ENCODE measurements around the gene EEF1A1. TPM values are rescaled to one million over a fixed set of nuclear protein-coding genes. Genes with fewer than 3 reads are reported as not detected.
"Not testable (repeated sequence)": the region's sequence is repeated elsewhere in the genome, so short reads cannot be mapped to it uniquely, and the experiment has no call there.

EEF1A1 gene
- polyA plus RNA-seq, 4 donors, result 19,598 to 21,513 (median 20,563) TPM

- no peak for DNase-seq (ENCODE audit: low read depth in 4 of 4, low spot score in 3 of 4)
Observed at GRCh38 chr6:73508776-73509175, 12.1 kb downstream of the EEF1A1 start.

GRCh38 chr6:73506246-73506645 lies 14.6 kb downstream of the EEF1A1 start:
- DNase-seq (ENCODE audit: low read depth in 4 of 4, low spot score in 3 of 4), result no peak

GRCh38 chr6:73505705-73506104 lies 15.1 kb downstream of the EEF1A1 start:
- DNase-seq (ENCODE audit: low read depth in 4 of 4, low spot score in 3 of 4), result not testable (repeated sequence)

- no peak for DNase-seq (ENCODE audit: low read depth in 4 of 4, low spot score in 3 of 4)
Observed at GRCh38 chr6:73505142-73505541, 15.7 kb downstream of the EEF1A1 start.

GRCh38 chr6:73504160-73504559 lies 16.7 kb downstream of the EEF1A1 start:
- DNase-seq (ENCODE audit: low read depth in 4 of 4, low spot score in 3 of 4), result no peak

GRCh38 chr6:73503027-73503772 lies 17.6 kb downstream of the EEF1A1 start:
- no peak for DNase-seq (ENCODE audit: low read depth in 4 of 4, low spot score in 3 of 4)

GRCh38 chr6:73497915-73498314 lies 22.9 kb downstream of the EEF1A1 start:
- no peak for DNase-seq (ENCODE audit: low read depth in 4 of 4, low spot score in 3 of 4)

GRCh38 chr6:73491377-73491776 lies 29.5 kb downstream of the EEF1A1 start:
- no peak for DNase-seq (ENCODE audit: low read depth in 4 of 4, low spot score in 3 of 4)

- DNase-seq (ENCODE audit: low read depth in 4 of 4, low spot score in 3 of 4), result no peak
Observed at GRCh38 chr6:73487473-73487872, 33.4 kb downstream of the EEF1A1 start.

GRCh38 chr6:73484438-73484837 lies 36.4 kb downstream of the EEF1A1 start:
- DNase-seq (ENCODE audit: low read depth in 4 of 4, low spot score in 3 of 4), result no peak

GRCh38 chr6:73481969-73482368 lies 38.9 kb downstream of the EEF1A1 start:
- no peak for DNase-seq (ENCODE audit: low read depth in 4 of 4, low spot score in 3 of 4)

GRCh38 chr6:73477407-73477806 lies 43.4 kb downstream of the EEF1A1 start:
- DNase-seq (ENCODE audit: low read depth in 4 of 4, low spot score in 3 of 4), result no peak

GRCh38 chr6:73476723-73477122 lies 44.1 kb downstream of the EEF1A1 start:
- no peak for DNase-seq (ENCODE audit: low read depth in 4 of 4, low spot score in 3 of 4)

GRCh38 chr6:73471686-73472290 lies 49.0 kb downstream of the EEF1A1 start:
- no peak for DNase-seq (ENCODE audit: low read depth in 4 of 4, low spot score in 3 of 4)

Other genes with a start within 250 kb of the EEF1A1 start
- gene DPPA5, start 166.8 kb downstream of the EEF1A1 start, polyA plus RNA-seq (ENCODE audit: insufficient read length in 4 of 4), result not detected
- under 1 TPM in 1 of 4 donors, not detected in 3; 0.13 TPM for gene KHDC3L, start 158.4 kb downstream of the EEF1A1 start, polyA plus RNA-seq (ENCODE audit: insufficient read length in 4 of 4)
- under 1 TPM in 2 of 4 donors, not detected in 2; 0.31 to 0.38 TPM for gene OOEP, start 151.1 kb downstream of the EEF1A1 start, polyA plus RNA-seq (ENCODE audit: insufficient read length in 4 of 4)
- under 1 TPM; 0.45 to 0.99 (median 0.65) TPM for gene DDX43, start 126.2 kb downstream of the EEF1A1 start, polyA plus RNA-seq (ENCODE audit: insufficient read length in 4 of 4)
- 1 to 10 TPM; 3.1 to 3.9 (median 3.2) TPM for gene CGAS, start 68.7 kb downstream of the EEF1A1 start, polyA plus RNA-seq (ENCODE audit: insufficient read length in 4 of 4)
- 10 to 100 TPM; 29.8 to 39.1 (median 35.5) TPM for gene MTO1, start 59.3 kb downstream of the EEF1A1 start, polyA plus RNA-seq (ENCODE audit: insufficient read length in 4 of 4)
- 10 to 100 TPM; 18.4 to 23.5 (median 21.0) TPM for gene SLC17A5, start 133.0 kb upstream of the EEF1A1 start, polyA plus RNA-seq (ENCODE audit: insufficient read length in 4 of 4)
- gene CD109, start 175.2 kb upstream of the EEF1A1 start, polyA plus RNA-seq (ENCODE audit: insufficient read length in 4 of 4), result 10 to 100 TPM; 12.7 to 16.8 (median 14.8) TPM

Data from right renal pelvis (tissue), 4 donors.